Liver (tissue), 3 donors: Measurements from ENCODE around the gene RFTN2.

Experiments used
- CTCF ChIP-seq: fragments of 150-350 bp; IDR thresholded peaks from 2 replicates; pipeline ENCODE4 v1.5.1; 2017; ENCODE audit warnings: improper control_type of control experiment, low read depth, low read length; ENCODE audit not compliant: missing input control
- TAF1 ChIP-seq: conservative IDR thresholded peaks from 2 replicates; pipeline ENCODE4 v1.6.1; 2016; ENCODE audit warnings: antibody characterized with exemption, mild to moderate bottlenecking
- TF ChIP-seq, protein P1 (sequence below): IDR thresholded peaks from 2 replicates; pipeline ENCODE4 v1.6.1; 2016; ENCODE audit warnings: antibody characterized with exemption
- TF ChIP-seq, protein P2 (sequence below): IDR thresholded peaks from 2 replicates; pipeline ENCODE4 v1.6.1; 2016; ENCODE audit warnings: antibody characterized with exemption
- donor health status: healthy.
- donor health status: healthy.

DNA sequence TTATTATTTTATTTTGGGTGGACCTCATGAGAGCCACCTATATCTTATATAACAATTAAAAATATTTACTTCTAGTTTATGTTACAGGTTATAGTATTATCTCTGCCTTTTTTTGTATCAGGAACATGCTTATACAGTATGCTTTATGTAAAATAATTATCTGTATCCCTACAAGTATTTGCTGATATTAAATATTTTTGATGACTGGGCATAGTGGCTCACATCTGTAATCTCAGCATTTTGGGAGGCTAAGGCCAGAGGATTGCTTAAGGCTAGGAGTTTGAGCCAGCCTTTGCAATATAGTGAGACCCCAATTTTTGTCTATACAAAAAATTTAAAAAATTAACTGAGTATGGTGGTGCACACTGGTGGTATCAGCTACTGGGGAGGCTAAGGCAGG, 119.9 kb downstream of the RFTN2 start:
- TF ChIP-seq, protein P1, sequence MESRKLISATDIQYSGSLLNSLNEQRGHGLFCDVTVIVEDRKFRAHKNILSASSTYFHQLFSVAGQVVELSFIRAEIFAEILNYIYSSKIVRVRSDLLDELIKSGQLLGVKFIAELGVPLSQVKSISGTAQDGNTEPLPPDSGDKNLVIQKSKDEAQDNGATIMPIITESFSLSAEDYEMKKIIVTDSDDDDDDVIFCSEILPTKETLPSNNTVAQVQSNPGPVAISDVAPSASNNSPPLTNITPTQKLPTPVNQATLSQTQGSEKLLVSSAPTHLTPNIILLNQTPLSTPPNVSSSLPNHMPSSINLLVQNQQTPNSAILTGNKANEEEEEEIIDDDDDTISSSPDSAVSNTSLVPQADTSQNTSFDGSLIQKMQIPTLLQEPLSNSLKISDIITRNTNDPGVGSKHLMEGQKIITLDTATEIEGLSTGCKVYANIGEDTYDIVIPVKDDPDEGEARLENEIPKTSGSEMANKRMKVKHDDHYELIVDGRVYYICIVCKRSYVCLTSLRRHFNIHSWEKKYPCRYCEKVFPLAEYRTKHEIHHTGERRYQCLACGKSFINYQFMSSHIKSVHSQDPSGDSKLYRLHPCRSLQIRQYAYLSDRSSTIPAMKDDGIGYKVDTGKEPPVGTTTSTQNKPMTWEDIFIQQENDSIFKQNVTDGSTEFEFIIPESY = no peak
- TF ChIP-seq CTCF = no peak
- TF ChIP-seq, protein P2, sequence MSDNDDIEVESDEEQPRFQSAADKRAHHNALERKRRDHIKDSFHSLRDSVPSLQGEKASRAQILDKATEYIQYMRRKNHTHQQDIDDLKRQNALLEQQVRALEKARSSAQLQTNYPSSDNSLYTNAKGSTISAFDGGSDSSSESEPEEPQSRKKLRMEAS = no peak
- no peak for TF ChIP-seq TAF1
